K562 (cell line): ENCODE data around the gene DNM1. TPM values are rescaled to one million over a fixed set of nuclear protein-coding genes. Genes with fewer than 3 reads are reported as not detected.

Source experiments
- GABPB1 ChIP-seq: sonication (generic); formaldehyde crosslinking; IDR thresholded peaks from 2 replicates; pipeline ENCODE4 v1.8.0; 2022; ENCODE audit warnings: mild to moderate bottlenecking, missing genetic modification reagents
- HDAC3 ChIP-seq: fragments of 450-650 bp; IDR thresholded peaks from 2 replicates; pipeline ENCODE4 v1.6.1; 2018; ENCODE audit warnings: borderline replicate concordance, mild to moderate bottlenecking, moderate library complexity; ENCODE audit not compliant: partially characterized antibody
- HLTF ChIP-seq: fragments of 450-650 bp; IDR thresholded peaks from 2 replicates; pipeline ENCODE4 v1.6.1; 2016
- JUND ChIP-seq, 2 experiments: IDR thresholded peaks; 2 replicates in 1 of 2; 3 replicates in 1 of 2; pipeline ENCODE4 v1.6.1; 2011; ENCODE audit warnings: borderline replicate concordance in 2 of 2, low read depth in 2 of 2, low read length in 2 of 2, improper control_type of control experiment in 1 of 2, missing biosample characterization in 1 of 2, missing genetic modification characterization in 1 of 2, missing genetic modification reagents in 1 of 2
- NBN ChIP-seq: fragments of 450-650 bp; IDR thresholded peaks from 2 replicates; pipeline ENCODE4 v1.6.1; 2016; ENCODE audit warnings: low read depth, mild to moderate bottlenecking
- SRSF7 ChIP-seq: fragments of 200-400 bp; formaldehyde crosslinking; optimal IDR thresholded peaks from 2 replicates; pipeline ENCODE3; 2017; ENCODE audit warnings: mild to moderate bottlenecking, low read depth, low read length
- SRSF9 ChIP-seq: fragments of 200-400 bp; formaldehyde crosslinking; IDR thresholded peaks from 2 replicates; pipeline ENCODE4 v1.6.1; 2017; ENCODE audit warnings: low read depth, low read length, borderline replicate concordance
- TARDBP ChIP-seq: fragments of 450-650 bp; IDR thresholded peaks from 2 replicates; pipeline ENCODE4 v1.6.1; 2016
- ZNF146 ChIP-seq: IDR thresholded peaks from one replicate; pipeline ENCODE4 v1.6.1; 2018; ENCODE audit warnings: missing compliant biosample characterization; ENCODE audit not compliant: unreplicated experiment
- polyA plus RNA-seq, 8 experiments: library from polyadenylated mRNA; depleted of rRNA in 4 of 8; stranded (reverse) in 5 of 8; unstranded in 3 of 8; fragments of >200 nt; fragmentation: Nextera tagmentation in 2 of 8; fragmentation: Illumina TruSeq in 1 of 8; extraction: Ambion mirVana in 2 of 8; extraction: Trizol in 1 of 8; gene quantifications; 2 replicates each; pipeline versions ENCODE4 v1.2.1 to v1.2.3, GENCODE V29; 2011 to 2014; ENCODE audit warnings: inconsistent platforms in 1 of 8, missing spikeins in 1 of 8
- total RNA-seq, 7 experiments: library from RNA; depleted of rRNA in 6 of 7; stranded (reverse); fragments of >200 nt in 6 of 7; fragmentation: Illumina TruSeq in 2 of 7; extraction: Trizol in 2 of 7; gene quantifications; 2 replicates each; pipeline versions ENCODE4 v1.2.1 to v1.2.3, GENCODE V29; 2011 to 2021; ENCODE audit warnings: low replicate concordance in 1 of 7
- TF ChIP-seq, protein P1 (sequence below): sonication (generic); formaldehyde crosslinking; IDR thresholded peaks from 2 replicates; pipeline ENCODE4 v1.8.0; 2023; ENCODE audit warnings: mild to moderate bottlenecking, missing genetic modification reagents
- TF ChIP-seq, protein P2 (sequence below), 2 experiments: fragments of 450-650 bp in 1 of 2; sonication (generic) in 1 of 2; formaldehyde crosslinking in 1 of 2; IDR thresholded peaks; 2 replicates each; pipeline versions ENCODE4 v1.7.1 to v1.9.0; 2016 to 2022; ENCODE audit warnings: inconsistent platforms in 1 of 2, mild to moderate bottlenecking in 1 of 2, missing genetic modification reagents in 1 of 2

Gene DNM1
- total and polyA plus RNA-seq, 9 of the 15 experiments (the other 6 are each of a cell fraction or from before 2014, with no cell fraction given): 0.39 to 23.1 (median 9.1) TPM

DNA sequence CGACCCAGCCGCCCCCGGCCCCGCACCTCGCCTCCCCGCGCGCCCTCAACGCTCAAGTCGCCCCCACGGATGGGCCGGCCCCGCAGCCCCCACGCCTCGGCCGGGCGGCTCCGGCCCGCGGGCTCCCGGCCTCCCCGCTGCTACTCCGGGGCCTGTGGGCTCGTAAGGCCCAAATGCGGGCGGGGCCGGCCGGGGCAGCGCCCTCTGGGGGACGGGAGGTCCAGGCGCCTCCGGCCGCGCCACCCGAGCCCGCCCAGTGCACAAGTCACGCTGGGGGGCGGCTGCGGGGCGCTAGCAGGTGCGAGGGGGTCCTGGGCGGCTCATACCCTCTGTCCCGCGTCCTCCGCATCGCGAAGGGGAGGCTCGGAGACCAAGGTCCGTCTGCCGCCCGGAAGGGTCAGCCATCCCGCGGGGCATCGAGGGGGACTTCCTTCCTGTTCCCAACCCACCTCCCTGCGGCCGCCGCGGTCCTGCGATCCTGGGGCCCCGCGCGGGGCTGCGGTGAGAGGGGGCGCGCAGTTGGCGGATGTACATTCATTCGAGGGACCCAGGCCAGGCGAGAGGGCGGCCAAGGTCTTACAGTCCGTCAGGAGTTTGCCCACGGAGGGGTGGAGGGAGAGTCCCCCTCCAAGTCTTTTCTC lies 11.7 kb upstream of the DNM1 start, which contains the start of gene CIZ1 (continued):
- TF ChIP-seq, protein P1, sequence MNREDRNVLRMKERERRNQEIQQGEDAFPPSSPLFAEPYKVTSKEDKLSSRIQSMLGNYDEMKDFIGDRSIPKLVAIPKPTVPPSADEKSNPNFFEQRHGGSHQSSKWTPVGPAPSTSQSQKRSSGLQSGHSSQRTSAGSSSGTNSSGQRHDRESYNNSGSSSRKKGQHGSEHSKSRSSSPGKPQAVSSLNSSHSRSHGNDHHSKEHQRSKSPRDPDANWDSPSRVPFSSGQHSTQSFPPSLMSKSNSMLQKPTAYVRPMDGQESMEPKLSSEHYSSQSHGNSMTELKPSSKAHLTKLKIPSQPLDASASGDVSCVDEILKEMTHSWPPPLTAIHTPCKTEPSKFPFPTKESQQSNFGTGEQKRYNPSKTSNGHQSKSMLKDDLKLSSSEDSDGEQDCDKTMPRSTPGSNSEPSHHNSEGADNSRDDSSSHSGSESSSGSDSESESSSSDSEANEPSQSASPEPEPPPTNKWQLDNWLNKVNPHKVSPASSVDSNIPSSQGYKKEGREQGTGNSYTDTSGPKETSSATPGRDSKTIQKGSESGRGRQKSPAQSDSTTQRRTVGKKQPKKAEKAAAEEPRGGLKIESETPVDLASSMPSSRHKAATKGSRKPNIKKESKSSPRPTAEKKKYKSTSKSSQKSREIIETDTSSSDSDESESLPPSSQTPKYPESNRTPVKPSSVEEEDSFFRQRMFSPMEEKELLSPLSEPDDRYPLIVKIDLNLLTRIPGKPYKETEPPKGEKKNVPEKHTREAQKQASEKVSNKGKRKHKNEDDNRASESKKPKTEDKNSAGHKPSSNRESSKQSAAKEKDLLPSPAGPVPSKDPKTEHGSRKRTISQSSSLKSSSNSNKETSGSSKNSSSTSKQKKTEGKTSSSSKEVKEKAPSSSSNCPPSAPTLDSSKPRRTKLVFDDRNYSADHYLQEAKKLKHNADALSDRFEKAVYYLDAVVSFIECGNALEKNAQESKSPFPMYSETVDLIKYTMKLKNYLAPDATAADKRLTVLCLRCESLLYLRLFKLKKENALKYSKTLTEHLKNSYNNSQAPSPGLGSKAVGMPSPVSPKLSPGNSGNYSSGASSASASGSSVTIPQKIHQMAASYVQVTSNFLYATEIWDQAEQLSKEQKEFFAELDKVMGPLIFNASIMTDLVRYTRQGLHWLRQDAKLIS: no peak
- TF ChIP-seq JUND (IDR thresholded peaks at IDR 0.05; ENCODE audit: borderline replicate concordance, low read depth, low read length) (peak; percentile 60), JUND (tag; IDR thresholded peaks at IDR 0.05; ENCODE audit: borderline replicate concordance, low read depth, low read length) (no peak; the same call in 2 of the 3 replicates), SRSF9 (no peak), HLTF (no peak), SRSF7 (peak; percentile 85), NBN (no peak), TARDBP (no peak), GABPB1 (no peak), HDAC3 (no peak), ZNF146 (CRISPR knock-in tag) (no peak)
- TF ChIP-seq, protein P2, sequence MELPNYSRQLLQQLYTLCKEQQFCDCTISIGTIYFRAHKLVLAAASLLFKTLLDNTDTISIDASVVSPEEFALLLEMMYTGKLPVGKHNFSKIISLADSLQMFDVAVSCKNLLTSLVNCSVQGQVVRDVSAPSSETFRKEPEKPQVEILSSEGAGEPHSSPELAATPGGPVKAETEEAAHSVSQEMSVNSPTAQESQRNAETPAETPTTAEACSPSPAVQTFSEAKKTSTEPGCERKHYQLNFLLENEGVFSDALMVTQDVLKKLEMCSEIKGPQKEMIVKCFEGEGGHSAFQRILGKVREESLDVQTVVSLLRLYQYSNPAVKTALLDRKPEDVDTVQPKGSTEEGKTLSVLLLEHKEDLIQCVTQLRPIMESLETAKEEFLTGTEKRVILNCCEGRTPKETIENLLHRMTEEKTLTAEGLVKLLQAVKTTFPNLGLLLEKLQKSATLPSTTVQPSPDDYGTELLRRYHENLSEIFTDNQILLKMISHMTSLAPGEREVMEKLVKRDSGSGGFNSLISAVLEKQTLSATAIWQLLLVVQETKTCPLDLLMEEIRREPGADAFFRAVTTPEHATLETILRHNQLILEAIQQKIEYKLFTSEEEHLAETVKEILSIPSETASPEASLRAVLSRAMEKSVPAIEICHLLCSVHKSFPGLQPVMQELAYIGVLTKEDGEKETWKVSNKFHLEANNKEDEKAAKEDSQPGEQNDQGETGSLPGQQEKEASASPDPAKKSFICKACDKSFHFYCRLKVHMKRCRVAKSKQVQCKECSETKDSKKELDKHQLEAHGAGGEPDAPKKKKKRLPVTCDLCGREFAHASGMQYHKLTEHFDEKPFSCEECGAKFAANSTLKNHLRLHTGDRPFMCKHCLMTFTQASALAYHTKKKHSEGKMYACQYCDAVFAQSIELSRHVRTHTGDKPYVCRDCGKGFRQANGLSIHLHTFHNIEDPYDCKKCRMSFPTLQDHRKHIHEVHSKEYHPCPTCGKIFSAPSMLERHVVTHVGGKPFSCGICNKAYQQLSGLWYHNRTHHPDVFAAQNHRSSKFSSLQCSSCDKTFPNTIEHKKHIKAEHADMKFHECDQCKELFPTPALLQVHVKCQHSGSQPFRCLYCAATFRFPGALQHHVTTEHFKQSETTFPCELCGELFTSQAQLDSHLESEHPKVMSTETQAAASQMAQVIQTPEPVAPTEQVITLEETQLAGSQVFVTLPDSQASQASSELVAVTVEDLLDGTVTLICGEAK (IDR thresholded peaks at IDR 0.05): no peak
- TF ChIP-seq, protein P2 (CRISPR knock-in tag; IDR thresholded peaks at IDR 0.05): no peak
